GM18502 (cell line): ENCODE results near the gene TOP3A.
"Not testable (repeated sequence)": the region's sequence is repeated elsewhere in the genome, so short reads cannot be mapped to it uniquely, and the experiment has no call there.

Source experiments
- ATAC-seq: cut with Tn5 transposase; IDR thresholded peaks from one replicate; pipeline ENCODE4 v1.9.1; 2021; ENCODE audit warnings: mild to moderate bottlenecking; ENCODE audit not compliant: unreplicated experiment, poor library complexity

TOP3A gene

GRCh38 chr17:18314731-18315561, at the start of gene TOP3A, which contains the start of gene SMCR8:
Gene TOP3A, minus strand, starts transcription at chr17:18314994. Its CDS starts 216 bp downstream, at chr17:18314778.
Gene SMCR8, plus strand, starts transcription at chr17:18315293. Its CDS starts 497 bp downstream, at chr17:18315790.
- peak; percentile 87 for ATAC-seq

GRCh38 chr17:18364166-18364565, 49.4 kb upstream of the TOP3A start:
- no peak for ATAC-seq

GRCh38 chr17:18363101-18364049, 48.6 kb upstream of the TOP3A start, which contains the start of gene SHMT1:
Gene SHMT1, minus strand, starts transcription at chr17:18363550. Its CDS starts 7,569 bp downstream, at chr17:18355981.
- ATAC-seq, result peak; percentile 97

GRCh38 chr17:18362698-18363100, 47.9 kb upstream of the TOP3A start:
- ATAC-seq, result no peak

GRCh38 chr17:18361837-18362697, 47.3 kb upstream of the TOP3A start:
- ATAC-seq, result no peak

- ATAC-seq, result no peak
These were observed 45.7 kb upstream of the TOP3A start for GRCh38 chr17:18360518-18360917.

- ATAC-seq, result no peak
These were observed 41.8 kb upstream of the TOP3A start for GRCh38 chr17:18356624-18357023.

GRCh38 chr17:18353541-18353940, 38.7 kb upstream of the TOP3A start:
- no peak for ATAC-seq

- no peak for ATAC-seq
These were observed 29.2 kb upstream of the TOP3A start for GRCh38 chr17:18344021-18344420.

- no peak for ATAC-seq
These were observed 25.1 kb upstream of the TOP3A start for GRCh38 chr17:18339933-18340332.

- ATAC-seq, result not testable (repeated sequence)
These were observed 23.4 kb upstream of the TOP3A start for GRCh38 chr17:18338158-18338557.

GRCh38 chr17:18332909-18333489, 18.2 kb upstream of the TOP3A start:
- ATAC-seq, result no peak

GRCh38 chr17:18331879-18332278, 17.1 kb upstream of the TOP3A start:
- no peak for ATAC-seq

GRCh38 chr17:18328643-18329204, 13.9 kb upstream of the TOP3A start:
- ATAC-seq, result no peak

- ATAC-seq, result no peak
These were observed 12.8 kb upstream of the TOP3A start for GRCh38 chr17:18327556-18327955.

- no peak for ATAC-seq
These were observed 12.3 kb upstream of the TOP3A start for GRCh38 chr17:18327093-18327492.

- ATAC-seq, result no peak
These were observed 11.8 kb upstream of the TOP3A start for GRCh38 chr17:18326572-18326971.

GRCh38 chr17:18326039-18326438, 11.2 kb upstream of the TOP3A start:
- no peak for ATAC-seq
